ENCODE results near the gene COA1.
"Not testable (repeated sequence)": the region's sequence is repeated elsewhere in the genome, so short reads cannot be mapped to it uniquely, and the experiment has no call there.

DNA sequence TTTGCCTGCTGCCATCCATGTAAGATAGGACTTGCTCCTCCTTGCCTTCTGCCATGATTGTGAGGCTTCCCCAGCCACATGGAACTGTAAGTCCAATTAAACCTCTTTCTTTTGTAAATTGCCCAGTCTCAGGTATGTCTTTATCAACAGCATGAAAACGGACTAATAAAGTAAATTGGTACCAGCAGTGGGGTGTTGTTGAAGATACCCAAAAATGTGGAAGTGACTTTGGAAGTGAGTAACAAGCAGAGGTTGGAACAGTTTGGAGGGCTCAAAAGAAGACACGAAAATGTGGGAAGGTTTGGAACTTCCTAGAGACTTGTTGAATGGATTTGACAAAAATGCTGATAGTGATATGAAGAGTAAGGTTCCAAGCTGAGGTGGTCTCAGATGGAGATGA, 13.4 kb downstream of the COA1 start:
- TF ChIP-seq POLR2A, EP300, POLR2AphosphoS5 (IDR thresholded peaks at IDR 0.05): not testable (repeated sequence)
- TF ChIP-seq, protein P1, sequence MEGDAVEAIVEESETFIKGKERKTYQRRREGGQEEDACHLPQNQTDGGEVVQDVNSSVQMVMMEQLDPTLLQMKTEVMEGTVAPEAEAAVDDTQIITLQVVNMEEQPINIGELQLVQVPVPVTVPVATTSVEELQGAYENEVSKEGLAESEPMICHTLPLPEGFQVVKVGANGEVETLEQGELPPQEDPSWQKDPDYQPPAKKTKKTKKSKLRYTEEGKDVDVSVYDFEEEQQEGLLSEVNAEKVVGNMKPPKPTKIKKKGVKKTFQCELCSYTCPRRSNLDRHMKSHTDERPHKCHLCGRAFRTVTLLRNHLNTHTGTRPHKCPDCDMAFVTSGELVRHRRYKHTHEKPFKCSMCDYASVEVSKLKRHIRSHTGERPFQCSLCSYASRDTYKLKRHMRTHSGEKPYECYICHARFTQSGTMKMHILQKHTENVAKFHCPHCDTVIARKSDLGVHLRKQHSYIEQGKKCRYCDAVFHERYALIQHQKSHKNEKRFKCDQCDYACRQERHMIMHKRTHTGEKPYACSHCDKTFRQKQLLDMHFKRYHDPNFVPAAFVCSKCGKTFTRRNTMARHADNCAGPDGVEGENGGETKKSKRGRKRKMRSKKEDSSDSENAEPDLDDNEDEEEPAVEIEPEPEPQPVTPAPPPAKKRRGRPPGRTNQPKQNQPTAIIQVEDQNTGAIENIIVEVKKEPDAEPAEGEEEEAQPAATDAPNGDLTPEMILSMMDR (IDR thresholded peaks at IDR 0.05): not testable (repeated sequence)
